ENCODE data around the gene NOC4L. TPM values are rescaled to one million over a fixed set of nuclear protein-coding genes. Genes with fewer than 3 reads are reported as not detected.

Gene NOC4L
- total and polyA plus RNA-seq, 10 donors = 8.3 to 38.6 (median 16.4) TPM

GRCh38 chr12:132165584-132165983 is 21.3 kb downstream of the NOC4L start:
- Histone ChIP-seq H3K36me3 (no peaks in the 10 kb centered on the region), H3K27me3 (replicated peaks in 1 of 7) (peaks cover 0 to 39% (median 11%) of the 10 kb centered on the region in 7 donors), H3K4me1 (peaks cover 0 to 20% (median 12%) of the 10 kb centered on the region in 6 donors), H3K4me3 (no peak overlapping the region), H3K27ac (no peak overlapping the region), H3K9me3 (no peaks in the 10 kb centered on the region)
- WGBS, 5 donors = 94 to 97% (median 95%) methylated on average over 6 of the region's 6 CpGs
- peak; percentile 34 for DNase-seq
- TF ChIP-seq POLR2AphosphoS5 (IDR thresholded peaks at IDR 0.05) (no peak), CTCF (IDR thresholded peaks at IDR 0.05 in 8 of 11, conservative IDR thresholded peaks at IDR 0.05 in 3 of 11) (no peak), POLR2A (IDR thresholded peaks at IDR 0.05) (no peak)
- intact Hi-C loops (cut with DNase I; ENCODE audit: low total_unique reads) = no loop called here

GRCh38 chr12:132166093-132166492 is 21.8 kb downstream of the NOC4L start:
- 87 to 98% (median 94%) methylated on average over 2 of the region's 2 CpGs for WGBS, 5 donors
- peaks cover 0 to 44% (median 11%) of the 10 kb centered on the region in 7 donors for H3K27me3 ChIP-seq (replicated peaks in 1 of 7)
- no peak for TF ChIP-seq CTCF (IDR thresholded peaks at IDR 0.05 in 8 of 11, conservative IDR thresholded peaks at IDR 0.05 in 3 of 11)
- TF ChIP-seq POLR2A (IDR thresholded peaks at IDR 0.05) = no peak
- no peak for TF ChIP-seq POLR2AphosphoS5 (IDR thresholded peaks at IDR 0.05)
- H3K4me1 ChIP-seq = peaks cover 0 to 20% (median 12%) of the 10 kb centered on the region in 6 donors
- H3K27ac ChIP-seq = no peak overlapping the region
- no peaks in the 10 kb centered on the region for H3K9me3 ChIP-seq
- intact Hi-C loops (cut with DNase I; ENCODE audit: low total_unique reads) = no loop called here
- no peak for DNase-seq
- H3K36me3 ChIP-seq = no peaks in the 10 kb centered on the region
- no peak overlapping the region for H3K4me3 ChIP-seq

GRCh38 chr12:132166801-132167591 is 22.7 kb downstream of the NOC4L start:
- WGBS, 5 donors = 80 to 94% (median 90%) methylated on average over 10 of the region's 10 CpGs
- H3K4me3 ChIP-seq = no peak overlapping the region
- no peak overlapping the region for H3K27ac ChIP-seq
- H3K4me1 ChIP-seq = peaks cover 0 to 19% (median 12%) of the 10 kb centered on the region in 6 donors
- H3K36me3 ChIP-seq = no peaks in the 10 kb centered on the region
- intact Hi-C loops (cut with DNase I; ENCODE audit: low total_unique reads) = no loop called here
- DNase-seq = no peak
- TF ChIP-seq POLR2AphosphoS5 (IDR thresholded peaks at IDR 0.05) (no peak), POLR2A (IDR thresholded peaks at IDR 0.05) (no peak), CTCF (IDR thresholded peaks at IDR 0.05 in 8 of 11, conservative IDR thresholded peaks at IDR 0.05 in 3 of 11) (no peak)
- H3K27me3 ChIP-seq (replicated peaks in 1 of 7) = peaks cover 0 to 54% (median 18%) of the 10 kb centered on the region in 7 donors
- H3K9me3 ChIP-seq = no peaks in the 10 kb centered on the region

- no peak overlapping the region for H3K4me3 ChIP-seq
- no peaks in the 10 kb centered on the region for H3K36me3 ChIP-seq
- WGBS, 5 donors = 61 to 75% (median 69%) methylated on average over 23 to 30 of the region's 30 CpGs
- intact Hi-C loops (cut with DNase I; ENCODE audit: low total_unique reads) = no loop called here
- H3K27ac ChIP-seq = no peak overlapping the region
- no peaks in the 10 kb centered on the region for H3K9me3 ChIP-seq
- H3K27me3 ChIP-seq (replicated peaks in 1 of 7) = peaks cover 0 to 61% (median 25%) of the 10 kb centered on the region in 7 donors
- TF ChIP-seq POLR2A (IDR thresholded peaks at IDR 0.05) = no peak
- no peak for TF ChIP-seq POLR2AphosphoS5 (IDR thresholded peaks at IDR 0.05)
- TF ChIP-seq CTCF (IDR thresholded peaks at IDR 0.05 in 8 of 11, conservative IDR thresholded peaks at IDR 0.05 in 3 of 11) = no peak
- DNase-seq = peak; percentile 63
- H3K4me1 ChIP-seq = peaks cover 0 to 11% (median 9%) of the 10 kb centered on the region in 6 donors
Measured at GRCh38 chr12:132167611-132168310, 23.5 kb downstream of the NOC4L start.

Data from spleen (tissue), 11 donors.